Measurements from ENCODE around the gene ITIH1. TPM values are rescaled to one million over a fixed set of nuclear protein-coding genes. Genes with fewer than 3 reads are reported as not detected.

ITIH1 gene
- total and polyA plus RNA-seq, 7 experiments from 2014 or later = not detected

Other genes with a start within 250 kb of the ITIH1 start
- gene NT5DC2, start 243.7 kb upstream of the ITIH1 start, total RNA-seq = 10 to 100 TPM in 1 of 5 experiments, 1 to 10 TPM in 4; 2.1 to 23.0 (median 3.9) TPM
- 1 to 10 TPM in 1 of 2 donors, not detected in 1; 1.3 TPM for gene NT5DC2, start 243.7 kb upstream of the ITIH1 start, polyA plus RNA-seq
- 10 to 100 TPM in 3 of 5 experiments, 1 to 10 TPM in 2; 5.4 to 11.9 (median 10.7) TPM for gene UQCC5, start 241.0 kb upstream of the ITIH1 start, total RNA-seq
- 10 to 100 TPM; 24.3 to 28.2 TPM for gene UQCC5, start 241.0 kb upstream of the ITIH1 start, polyA plus RNA-seq
- 10 to 100 TPM; 58.4 to 83.8 (median 74.2) TPM for gene PBRM1, start 91.7 kb upstream of the ITIH1 start, total RNA-seq
- gene PBRM1, start 91.7 kb upstream of the ITIH1 start, polyA plus RNA-seq = 100 to 1,000 TPM in 1 of 2 donors, 10 to 100 TPM in 1; 94.0 to 109 TPM
- gene GNL3, start 91.6 kb upstream of the ITIH1 start, total RNA-seq = 100 to 1,000 TPM in 2 of 5 experiments, 10 to 100 TPM in 3; 87.9 to 116 (median 97.2) TPM
- gene GNL3, start 91.6 kb upstream of the ITIH1 start, polyA plus RNA-seq = 10 to 100 TPM; 60.0 to 84.2 TPM
- 10 to 100 TPM; 18.9 to 47.7 (median 45.2) TPM for gene GLT8D1, start 71.8 kb upstream of the ITIH1 start, total RNA-seq
- gene GLT8D1, start 71.8 kb upstream of the ITIH1 start, polyA plus RNA-seq = 10 to 100 TPM; 62.5 to 80.9 TPM
- 10 to 100 TPM; 55.0 to 95.3 (median 78.2) TPM for gene SPCS1, start 71.5 kb upstream of the ITIH1 start, total RNA-seq
- 100 to 1,000 TPM; 339 to 379 TPM for gene SPCS1, start 71.5 kb upstream of the ITIH1 start, polyA plus RNA-seq
- 10 to 100 TPM; 14.4 to 28.4 (median 21.1) TPM for gene NEK4, start 6.7 kb upstream of the ITIH1 start, total RNA-seq
- gene NEK4, start 6.7 kb upstream of the ITIH1 start, polyA plus RNA-seq = 10 to 100 TPM in 1 of 2 donors, 1 to 10 TPM in 1; 9.0 to 13.0 TPM
- gene ITIH3, start 17.2 kb downstream of the ITIH1 start, total RNA-seq = not detected
- gene ITIH3, start 17.2 kb downstream of the ITIH1 start, polyA plus RNA-seq = not detected
- 10 to 100 TPM; 13.3 to 37.6 (median 34.1) TPM for gene ITIH4, start 53.1 kb downstream of the ITIH1 start, total RNA-seq
- gene ITIH4, start 53.1 kb downstream of the ITIH1 start, polyA plus RNA-seq = 1 to 10 TPM in 1 of 2 donors, under 1 TPM in 1; 0.08 to 1.1 TPM
- 10 to 100 TPM in 1 of 5 experiments, 1 to 10 TPM in 3, under 1 TPM in 1; 0.76 to 10.0 (median 2.6) TPM for gene MUSTN1, start 57.4 kb downstream of the ITIH1 start, total RNA-seq
- not detected for gene MUSTN1, start 57.4 kb downstream of the ITIH1 start, polyA plus RNA-seq
- gene STIMATE, start 119.9 kb downstream of the ITIH1 start, total RNA-seq = 10 to 100 TPM; 21.1 to 44.9 (median 34.5) TPM
- gene STIMATE, start 119.9 kb downstream of the ITIH1 start, polyA plus RNA-seq = 1 to 10 TPM; 3.0 to 4.7 TPM

Measured in naive thymus-derived CD4-positive, alpha-beta T cell (primary cell).